Thyroid gland (tissue), 4 donors: ENCODE data around the gene ADTRP.

Experiments used
- CTCF ChIP-seq, 6 experiments: fragments of 200-600 bp in 3 of 6; fragments of 450-650 bp in 3 of 6; sonication (generic) in 3 of 6; IDR thresholded peaks; one replicate each; pipeline ENCODE4 v1.5.1; 2016 to 2019; ENCODE audit warnings: antibody characterized with exemption in 6 of 6, mild to moderate bottlenecking in 2 of 6, inconsistent platforms in 1 of 6, moderate library complexity in 1 of 6
- POLR2A ChIP-seq, 2 donors: fragments of 450-650 bp; IDR thresholded peaks; one replicate each; pipeline ENCODE4 v1.6.1; 2017; ENCODE audit warnings: antibody characterized with exemption in 2 of 2, mild to moderate bottlenecking in 2 of 2, moderate library complexity in 1 of 2

DNA sequence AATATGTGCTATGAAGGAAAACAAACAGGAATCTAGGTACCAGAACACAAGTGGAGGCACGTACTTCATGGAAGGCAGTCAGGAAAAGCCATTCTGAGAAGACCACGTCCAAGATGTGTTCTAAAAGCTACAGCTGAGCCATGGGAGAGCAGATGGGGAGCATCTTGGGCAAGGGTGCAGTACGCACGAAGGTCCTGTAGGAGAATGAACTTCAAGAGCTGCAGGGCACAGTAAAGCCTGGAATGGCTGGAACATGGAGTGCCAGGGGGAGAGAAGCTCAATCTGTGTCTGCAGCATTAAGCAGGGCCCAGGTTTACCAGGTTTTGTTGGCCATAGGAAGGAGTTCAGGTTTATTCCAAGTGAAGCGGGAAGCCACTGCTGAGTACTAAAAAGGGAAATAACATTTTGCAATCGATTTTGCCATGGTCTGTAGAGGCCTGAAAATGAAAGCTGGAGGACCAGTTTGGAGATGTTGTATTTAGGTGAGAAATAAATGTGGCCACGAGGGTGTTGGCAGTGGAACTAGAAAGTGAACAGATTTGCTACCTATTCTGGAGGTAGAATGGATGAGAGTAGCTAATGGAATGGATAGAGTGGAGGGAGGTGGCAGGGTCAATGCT lies 29.9 kb downstream of the ADTRP start:
- no peak for TF ChIP-seq CTCF (IDR thresholded peaks at IDR 0.05)
- no peak for TF ChIP-seq POLR2A (IDR thresholded peaks at IDR 0.05)
